Stimulated activated CD8-positive, alpha-beta memory T cell treated with anti-CD3 and anti-CD28 coated beads, Interleukin-7, amount 100 ng/mL, for 24 hours (primary cell): ENCODE measurements around the gene S100A13.
A peak's percentile ranks its signal among the peaks of the same experiment; 100 is the strongest.
"Not testable (repeated sequence)": the region's sequence is repeated elsewhere in the genome, so short reads cannot be mapped to it uniquely, and the experiment has no call there.

Source experiments
- DNase-seq: peaks from one replicate; pipeline ENCODE4 v3.0.0-alpha.2; 2020; ENCODE audit warnings: low read depth

Gene S100A13

GRCh38 chr1:153648000-153648643, 20.8 kb upstream of the S100A13 start:
- no peak for DNase-seq

- no peak for DNase-seq
Measured at GRCh38 chr1:153647346-153647714, 20.0 kb upstream of the S100A13 start.

- no peak for DNase-seq
Measured at GRCh38 chr1:153646672-153647345, 19.5 kb upstream of the S100A13 start.

GRCh38 chr1:153643816-153644215, 16.5 kb upstream of the S100A13 start:
- no peak for DNase-seq

- DNase-seq = no peak
Measured at GRCh38 chr1:153643100-153643499, 15.8 kb upstream of the S100A13 start.

- DNase-seq = no peak
Measured at GRCh38 chr1:153642161-153642560, 14.9 kb upstream of the S100A13 start.

- no peak for DNase-seq
Measured at GRCh38 chr1:153640861-153641260, 13.6 kb upstream of the S100A13 start.

GRCh38 chr1:153640213-153640612, 12.9 kb upstream of the S100A13 start:
- DNase-seq = not testable (repeated sequence)

- no peak for DNase-seq
Measured at GRCh38 chr1:153639280-153639679, 12.0 kb upstream of the S100A13 start.

- no peak for DNase-seq
Measured at GRCh38 chr1:153638261-153638660, 11.0 kb upstream of the S100A13 start.

- DNase-seq = no peak
Measured at GRCh38 chr1:153636312-153636711, 9.0 kb upstream of the S100A13 start.

- DNase-seq = no peak
Measured at GRCh38 chr1:153635872-153636271, 8.6 kb upstream of the S100A13 start.

- peak; percentile 90 for DNase-seq
Measured at GRCh38 chr1:153633754-153634665, 6.7 kb upstream of the S100A13 start, which contains the start of gene CHTOP. Gene CHTOP, plus strand, starts transcription at chr1:153634066. Its CDS starts 2,523 bp downstream, at chr1:153636589.

GRCh38 chr1:153633161-153633753, 6.0 kb upstream of the S100A13 start:
- DNase-seq = no peak

GRCh38 chr1:153631047-153632022, 4.0 kb upstream of the S100A13 start:
- DNase-seq = no peak

GRCh38 chr1:153630384-153630783, 3.1 kb upstream of the S100A13 start:
- DNase-seq = no peak

- DNase-seq = no peak
Measured at GRCh38 chr1:153629971-153630370, 2.7 kb upstream of the S100A13 start.

GRCh38 chr1:153629343-153629665, 2.0 kb upstream of the S100A13 start:
- no peak for DNase-seq

- DNase-seq = no peak
Measured at GRCh38 chr1:153628638-153629342, 1.5 kb upstream of the S100A13 start.
